ENCODE measurements around the gene IL3RA. TPM values are rescaled to one million over a fixed set of nuclear protein-coding genes. Genes with fewer than 3 reads are reported as not detected.

Gene IL3RA
- total RNA-seq, 1 donor from 2014 or later: 6.9 TPM

GRCh38 chrX:1395646-1396216 is 59.1 kb downstream of the IL3RA start:
- Histone ChIP-seq H3K36me3 (peaks cover 17% of the 10 kb centered on the region), H3K4me3 (no peak overlapping the region), H3K27me3 (ENCODE audit: low read depth) (no peaks in the 10 kb centered on the region), H3K27ac (replicated peaks) (no peak overlapping the region), H3K4me1 (peaks cover 35% of the 10 kb centered on the region), H3K9me3 (replicated peaks) (no peaks in the 10 kb centered on the region)
- intact Hi-C loops (cut with micrococcal nuclease): no loop called here
- no peak for DNase-seq
- TF ChIP-seq CTCF (IDR thresholded peaks at IDR 0.05; ENCODE audit: borderline replicate concordance): no peak

- H3K27me3 ChIP-seq (ENCODE audit: low read depth): no peaks in the 10 kb centered on the region
- no peaks in the 10 kb centered on the region for H3K9me3 ChIP-seq (replicated peaks)
- intact Hi-C loops (cut with micrococcal nuclease): no loop called here
- peaks cover 23% of the 10 kb centered on the region for H3K4me1 ChIP-seq
- no peak overlapping the region for H3K27ac ChIP-seq (replicated peaks)
- no peak for TF ChIP-seq CTCF (IDR thresholded peaks at IDR 0.05; ENCODE audit: borderline replicate concordance)
- H3K4me3 ChIP-seq: no peak overlapping the region
- H3K36me3 ChIP-seq: peaks cover 23% of the 10 kb centered on the region
- peak; percentile 13 for DNase-seq
Observed at GRCh38 chrX:1397001-1397400, 60.4 kb downstream of the IL3RA start.

- TF ChIP-seq CTCF (IDR thresholded peaks at IDR 0.05; ENCODE audit: borderline replicate concordance): no peak
- Histone ChIP-seq H3K4me1 (peaks cover 18% of the 10 kb centered on the region), H3K27me3 (ENCODE audit: low read depth) (no peaks in the 10 kb centered on the region), H3K27ac (replicated peaks) (no peak overlapping the region), H3K4me3 (no peak overlapping the region), H3K9me3 (replicated peaks) (no peaks in the 10 kb centered on the region), H3K36me3 (peaks cover 25% of the 10 kb centered on the region)
- intact Hi-C loops (cut with micrococcal nuclease): no loop called here
- peak; percentile 5 for DNase-seq
Observed at GRCh38 chrX:1397441-1398270, 61.1 kb downstream of the IL3RA start.

GRCh38 chrX:1398431-1399340 is 62.1 kb downstream of the IL3RA start:
- Histone ChIP-seq H3K9me3 (replicated peaks) (no peaks in the 10 kb centered on the region), H3K4me3 (no peak overlapping the region), H3K27me3 (ENCODE audit: low read depth) (no peaks in the 10 kb centered on the region), H3K36me3 (peaks cover 34% of the 10 kb centered on the region), H3K4me1 (peaks cover 11% of the 10 kb centered on the region), H3K27ac (replicated peaks) (no peak overlapping the region)
- peak; percentile 12 for DNase-seq
- intact Hi-C loops (cut with micrococcal nuclease): no loop called here
- no peak for TF ChIP-seq CTCF (IDR thresholded peaks at IDR 0.05; ENCODE audit: borderline replicate concordance)

GRCh38 chrX:1400049-1400448 is 63.5 kb downstream of the IL3RA start:
- H3K9me3 ChIP-seq (replicated peaks): no peaks in the 10 kb centered on the region
- H3K27ac ChIP-seq (replicated peaks): no peak overlapping the region
- no peaks in the 10 kb centered on the region for H3K4me1 ChIP-seq
- peak; percentile 9 for DNase-seq
- no peak overlapping the region for H3K4me3 ChIP-seq
- peaks cover 47% of the 10 kb centered on the region for H3K36me3 ChIP-seq
- no peaks in the 10 kb centered on the region for H3K27me3 ChIP-seq (ENCODE audit: low read depth)
- TF ChIP-seq CTCF (IDR thresholded peaks at IDR 0.05; ENCODE audit: borderline replicate concordance): no peak
- intact Hi-C loops (cut with micrococcal nuclease): no loop called here
